Kidney tubule cell (primary cell): ENCODE data around the gene PYM1.
A peak's percentile ranks its signal among the peaks of the same experiment; 100 is the strongest.

Source experiments
- DNase-seq: peaks from one replicate; pipeline ENCODE4 v3.0.0-alpha.2; 2018; ENCODE audit warnings: low spot score

Gene PYM1

GRCh38 chr12:55927588-55928502, at the start of gene PYM1:
TSS of gene PYM1 (minus strand) at chr12:55927894. CDS start at chr12:55927761, 133 bp downstream.
- peak; percentile 81 for DNase-seq

- DNase-seq = peak; percentile 69
Measured at GRCh38 chr12:55974308-55974730, 46.6 kb upstream of the PYM1 start.

- DNase-seq = peak; percentile 100
Measured at GRCh38 chr12:55973599-55974307, 46.1 kb upstream of the PYM1 start, which contains the start of gene RAB5B. TSS of gene RAB5B (plus strand) at chr12:55974078. CDS start at chr12:55986961, 12,883 bp downstream.

GRCh38 chr12:55972911-55973598, 45.4 kb upstream of the PYM1 start:
- peak; percentile 18 for DNase-seq

- DNase-seq = no peak
Measured at GRCh38 chr12:55972456-55972855, 44.8 kb upstream of the PYM1 start.

- peak; percentile 89 for DNase-seq
Measured at GRCh38 chr12:55972042-55972441, 44.3 kb upstream of the PYM1 start.

- DNase-seq = no peak
Measured at GRCh38 chr12:55970775-55971174, 43.1 kb upstream of the PYM1 start.

GRCh38 chr12:55969356-55969755, 41.7 kb upstream of the PYM1 start:
- no peak for DNase-seq

- peak; percentile 85 for DNase-seq
Measured at GRCh38 chr12:55966408-55967281, 39.0 kb upstream of the PYM1 start, which contains the start of gene CDK2. TSS of gene CDK2 (plus strand) at chr12:55966830. CDS start at chr12:55967009, 179 bp downstream.

- DNase-seq = no peak
Measured at GRCh38 chr12:55965941-55966407, 38.3 kb upstream of the PYM1 start, which contains the start of gene PMEL. TSS of gene PMEL (minus strand) at chr12:55966042. CDS start at chr12:55966011, 31 bp downstream.

- DNase-seq = no peak
Measured at GRCh38 chr12:55965240-55965639, 37.5 kb upstream of the PYM1 start.

- no peak for DNase-seq
Measured at GRCh38 chr12:55963760-55964159, 36.1 kb upstream of the PYM1 start.

- DNase-seq = no peak
Measured at GRCh38 chr12:55957106-55957859, 29.6 kb upstream of the PYM1 start.

GRCh38 chr12:55955800-55956508, 28.3 kb upstream of the PYM1 start:
- peak; percentile 87 for DNase-seq

GRCh38 chr12:55955344-55955743, 27.6 kb upstream of the PYM1 start:
- DNase-seq = no peak

- no peak for DNase-seq
Measured at GRCh38 chr12:55946553-55946952, 18.9 kb upstream of the PYM1 start.

- no peak for DNase-seq
Measured at GRCh38 chr12:55942577-55943136, 15.0 kb upstream of the PYM1 start.

- DNase-seq = no peak
Measured at GRCh38 chr12:55942055-55942454, 14.4 kb upstream of the PYM1 start.

GRCh38 chr12:55940065-55940732, 12.5 kb upstream of the PYM1 start:
- DNase-seq = peak; percentile 91
